K562 (cell line): ENCODE results near the gene SLC26A11. TPM values are rescaled to one million over a fixed set of nuclear protein-coding genes. Genes with fewer than 3 reads are reported as not detected.
A peak's percentile ranks its signal among the peaks of the same experiment; 100 is the strongest.

ENCODE experiments used
- KAT8 ChIP-seq: fragments of 450-650 bp; IDR thresholded peaks from 2 replicates; pipeline ENCODE4 v1.6.1; 2016; ENCODE audit warnings: low read depth, mild to moderate bottlenecking
- KLF13 ChIP-seq: fragments of 450-650 bp; IDR thresholded peaks from 2 replicates; pipeline ENCODE4 v1.6.1; 2016; ENCODE audit warnings: missing genetic modification characterization, low read depth, mild to moderate bottlenecking, missing compliant biosample characterization, moderate library complexity, borderline replicate concordance
- polyA plus RNA-seq, 8 experiments: library from polyadenylated mRNA; depleted of rRNA in 4 of 8; stranded (reverse) in 5 of 8; unstranded in 3 of 8; fragments of >200 nt; fragmentation: Nextera tagmentation in 2 of 8; fragmentation: Illumina TruSeq in 1 of 8; extraction: Ambion mirVana in 2 of 8; extraction: Trizol in 1 of 8; gene quantifications; 2 replicates each; pipeline versions ENCODE4 v1.2.1 to v1.2.3, GENCODE V29; 2011 to 2014; ENCODE audit warnings: inconsistent platforms in 1 of 8, missing spikeins in 1 of 8
- total RNA-seq, 7 experiments: library from RNA; depleted of rRNA in 6 of 7; stranded (reverse); fragments of >200 nt in 6 of 7; fragmentation: Illumina TruSeq in 2 of 7; extraction: Trizol in 2 of 7; gene quantifications; 2 replicates each; pipeline versions ENCODE4 v1.2.1 to v1.2.3, GENCODE V29; 2011 to 2021; ENCODE audit warnings: low replicate concordance in 1 of 7
- TF ChIP-seq, protein P1 (sequence below), 2 experiments: fragments of 450-650 bp in 1 of 2; sonication (generic) in 1 of 2; formaldehyde crosslinking in 1 of 2; IDR thresholded peaks; 2 replicates each; pipeline versions ENCODE4 v1.7.1 to v1.9.0; 2016 to 2022; ENCODE audit warnings: inconsistent platforms in 1 of 2, mild to moderate bottlenecking in 1 of 2, missing genetic modification reagents in 1 of 2
- TF ChIP-seq, protein P2 (sequence below): fragments of 250-450 bp; sonication (Bioruptor Pico); IDR thresholded peaks from 2 replicates; pipeline ENCODE4 v1.4.0; 2020; ENCODE audit warnings: mild to moderate bottlenecking
- TF ChIP-seq, protein P3 (sequence below): fragments of 250-450 bp; sonication (Bioruptor Pico); IDR thresholded peaks from 2 replicates; pipeline ENCODE4 v1.5.0; 2020; ENCODE audit warnings: mild to moderate bottlenecking, borderline replicate concordance
- TF ChIP-seq, protein P4 (sequence below): fragments of 250-450 bp; sonication (Bioruptor Pico); IDR thresholded peaks from 2 replicates; pipeline ENCODE4 v1.4.0; 2020
- TF ChIP-seq, protein P5 (sequence below): sonication (generic); formaldehyde crosslinking; IDR thresholded peaks from 2 replicates; pipeline ENCODE4 v1.8.0; 2022; ENCODE audit warnings: mild to moderate bottlenecking, missing genetic modification reagents

The SLC26A11 gene
- total and polyA plus RNA-seq, 9 of the 15 experiments (the other 6 are each of a cell fraction or from before 2014, with no cell fraction given): 0.06 to 3.1 (median 1.2) TPM; not detected in 1

DNA sequence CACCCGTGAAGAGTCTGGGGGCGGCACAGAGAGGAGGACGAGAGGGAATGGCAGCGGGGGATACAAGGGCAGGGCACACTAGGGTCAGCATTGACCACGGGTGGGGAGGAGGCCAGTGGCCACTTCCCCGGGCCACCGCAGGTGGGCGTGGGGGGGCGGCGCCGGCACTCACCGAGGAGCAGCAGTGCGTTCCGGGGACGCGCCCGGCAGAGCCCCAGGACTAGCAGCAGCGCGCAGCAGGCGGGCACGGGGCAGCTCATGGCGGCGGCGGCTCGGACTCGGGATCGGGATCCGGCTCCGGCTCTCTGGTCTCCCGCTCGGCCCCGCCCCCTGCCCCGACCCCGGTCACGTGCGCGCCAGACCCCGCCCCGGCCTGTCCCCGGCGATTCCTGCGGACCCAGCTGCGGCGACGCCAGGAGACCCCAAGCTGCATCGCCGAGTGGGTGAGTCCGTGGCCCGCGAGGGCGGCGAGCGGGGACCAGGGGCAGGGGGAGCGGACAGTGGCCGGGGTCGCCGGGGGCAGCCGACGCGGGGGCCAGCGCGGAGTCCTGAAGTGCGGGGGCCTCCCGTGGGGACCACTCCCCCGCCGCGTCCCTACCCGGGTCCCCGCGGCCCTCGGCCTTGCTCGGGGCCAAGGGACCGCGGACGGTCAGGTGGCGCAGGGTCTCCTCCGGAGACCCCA is at the start of gene SLC26A11, which contains the start of gene SGSH (continued):
- TF ChIP-seq, protein P1, sequence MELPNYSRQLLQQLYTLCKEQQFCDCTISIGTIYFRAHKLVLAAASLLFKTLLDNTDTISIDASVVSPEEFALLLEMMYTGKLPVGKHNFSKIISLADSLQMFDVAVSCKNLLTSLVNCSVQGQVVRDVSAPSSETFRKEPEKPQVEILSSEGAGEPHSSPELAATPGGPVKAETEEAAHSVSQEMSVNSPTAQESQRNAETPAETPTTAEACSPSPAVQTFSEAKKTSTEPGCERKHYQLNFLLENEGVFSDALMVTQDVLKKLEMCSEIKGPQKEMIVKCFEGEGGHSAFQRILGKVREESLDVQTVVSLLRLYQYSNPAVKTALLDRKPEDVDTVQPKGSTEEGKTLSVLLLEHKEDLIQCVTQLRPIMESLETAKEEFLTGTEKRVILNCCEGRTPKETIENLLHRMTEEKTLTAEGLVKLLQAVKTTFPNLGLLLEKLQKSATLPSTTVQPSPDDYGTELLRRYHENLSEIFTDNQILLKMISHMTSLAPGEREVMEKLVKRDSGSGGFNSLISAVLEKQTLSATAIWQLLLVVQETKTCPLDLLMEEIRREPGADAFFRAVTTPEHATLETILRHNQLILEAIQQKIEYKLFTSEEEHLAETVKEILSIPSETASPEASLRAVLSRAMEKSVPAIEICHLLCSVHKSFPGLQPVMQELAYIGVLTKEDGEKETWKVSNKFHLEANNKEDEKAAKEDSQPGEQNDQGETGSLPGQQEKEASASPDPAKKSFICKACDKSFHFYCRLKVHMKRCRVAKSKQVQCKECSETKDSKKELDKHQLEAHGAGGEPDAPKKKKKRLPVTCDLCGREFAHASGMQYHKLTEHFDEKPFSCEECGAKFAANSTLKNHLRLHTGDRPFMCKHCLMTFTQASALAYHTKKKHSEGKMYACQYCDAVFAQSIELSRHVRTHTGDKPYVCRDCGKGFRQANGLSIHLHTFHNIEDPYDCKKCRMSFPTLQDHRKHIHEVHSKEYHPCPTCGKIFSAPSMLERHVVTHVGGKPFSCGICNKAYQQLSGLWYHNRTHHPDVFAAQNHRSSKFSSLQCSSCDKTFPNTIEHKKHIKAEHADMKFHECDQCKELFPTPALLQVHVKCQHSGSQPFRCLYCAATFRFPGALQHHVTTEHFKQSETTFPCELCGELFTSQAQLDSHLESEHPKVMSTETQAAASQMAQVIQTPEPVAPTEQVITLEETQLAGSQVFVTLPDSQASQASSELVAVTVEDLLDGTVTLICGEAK (IDR thresholded peaks at IDR 0.05): 0 out of 2 replicates have a peak, but pooled peaks have one; percentile 60
- TF ChIP-seq, protein P1 (CRISPR knock-in tag; IDR thresholded peaks at IDR 0.05): no peak
- no peak for TF ChIP-seq KAT8
- TF ChIP-seq, protein P2, sequence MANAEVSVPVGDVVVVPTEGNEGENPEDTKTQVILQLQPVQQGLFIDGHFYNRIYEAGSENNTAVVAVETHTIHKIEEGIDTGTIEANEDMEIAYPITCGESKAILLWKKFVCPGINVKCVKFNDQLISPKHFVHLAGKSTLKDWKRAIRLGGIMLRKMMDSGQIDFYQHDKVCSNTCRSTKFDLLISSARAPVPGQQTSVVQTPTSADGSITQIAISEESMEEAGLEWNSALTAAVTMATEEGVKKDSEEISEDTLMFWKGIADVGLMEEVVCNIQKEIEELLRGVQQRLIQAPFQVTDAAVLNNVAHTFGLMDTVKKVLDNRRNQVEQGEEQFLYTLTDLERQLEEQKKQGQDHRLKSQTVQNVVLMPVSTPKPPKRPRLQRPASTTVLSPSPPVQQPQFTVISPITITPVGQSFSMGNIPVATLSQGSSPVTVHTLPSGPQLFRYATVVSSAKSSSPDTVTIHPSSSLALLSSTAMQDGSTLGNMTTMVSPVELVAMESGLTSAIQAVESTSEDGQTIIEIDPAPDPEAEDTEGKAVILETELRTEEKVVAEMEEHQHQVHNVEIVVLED (CRISPR knock-in tag): no peak
- TF ChIP-seq, protein P3, sequence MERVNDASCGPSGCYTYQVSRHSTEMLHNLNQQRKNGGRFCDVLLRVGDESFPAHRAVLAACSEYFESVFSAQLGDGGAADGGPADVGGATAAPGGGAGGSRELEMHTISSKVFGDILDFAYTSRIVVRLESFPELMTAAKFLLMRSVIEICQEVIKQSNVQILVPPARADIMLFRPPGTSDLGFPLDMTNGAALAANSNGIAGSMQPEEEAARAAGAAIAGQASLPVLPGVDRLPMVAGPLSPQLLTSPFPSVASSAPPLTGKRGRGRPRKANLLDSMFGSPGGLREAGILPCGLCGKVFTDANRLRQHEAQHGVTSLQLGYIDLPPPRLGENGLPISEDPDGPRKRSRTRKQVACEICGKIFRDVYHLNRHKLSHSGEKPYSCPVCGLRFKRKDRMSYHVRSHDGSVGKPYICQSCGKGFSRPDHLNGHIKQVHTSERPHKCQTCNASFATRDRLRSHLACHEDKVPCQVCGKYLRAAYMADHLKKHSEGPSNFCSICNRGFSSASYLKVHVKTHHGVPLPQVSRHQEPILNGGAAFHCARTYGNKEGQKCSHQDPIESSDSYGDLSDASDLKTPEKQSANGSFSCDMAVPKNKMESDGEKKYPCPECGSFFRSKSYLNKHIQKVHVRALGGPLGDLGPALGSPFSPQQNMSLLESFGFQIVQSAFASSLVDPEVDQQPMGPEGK (CRISPR knock-in tag): no peak
- TF ChIP-seq KLF13 (tag): no peak
- TF ChIP-seq, protein P4, sequence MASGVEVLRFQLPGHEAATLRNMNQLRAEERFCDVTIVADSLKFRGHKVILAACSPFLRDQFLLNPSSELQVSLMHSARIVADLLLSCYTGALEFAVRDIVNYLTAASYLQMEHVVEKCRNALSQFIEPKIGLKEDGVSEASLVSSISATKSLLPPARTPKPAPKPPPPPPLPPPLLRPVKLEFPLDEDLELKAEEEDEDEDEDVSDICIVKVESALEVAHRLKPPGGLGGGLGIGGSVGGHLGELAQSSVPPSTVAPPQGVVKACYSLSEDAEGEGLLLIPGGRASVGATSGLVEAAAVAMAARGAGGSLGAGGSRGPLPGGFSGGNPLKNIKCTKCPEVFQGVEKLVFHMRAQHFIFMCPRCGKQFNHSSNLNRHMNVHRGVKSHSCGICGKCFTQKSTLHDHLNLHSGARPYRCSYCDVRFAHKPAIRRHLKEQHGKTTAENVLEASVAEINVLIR (CRISPR knock-in tag): no peak
- TF ChIP-seq, protein P5, sequence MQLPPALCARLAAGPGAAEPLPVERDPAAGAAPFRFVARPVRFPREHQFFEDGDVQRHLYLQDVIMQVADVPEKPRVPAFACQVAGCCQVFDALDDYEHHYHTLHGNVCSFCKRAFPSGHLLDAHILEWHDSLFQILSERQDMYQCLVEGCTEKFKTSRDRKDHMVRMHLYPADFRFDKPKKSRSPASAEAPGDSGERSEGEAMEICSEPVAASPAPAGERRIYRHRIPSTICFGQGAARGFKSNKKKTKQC (CRISPR knock-in tag): peak; percentile 42; the same call in 1 of the 2 replicates
